ENCODE results near the gene TMEM259.

TMEM259 gene

GRCh38 chr19:1017115-1017905 is 3.6 kb downstream of the TMEM259 start:
- no peak for DNase-seq (ENCODE audit: low read depth in 2 of 2)

- no peak for DNase-seq (ENCODE audit: low read depth in 2 of 2)
Measured at GRCh38 chr19:1016647-1017114, 4.2 kb downstream of the TMEM259 start.

GRCh38 chr19:1015782-1016646 is 4.9 kb downstream of the TMEM259 start:
- DNase-seq (ENCODE audit: low read depth in 2 of 2), result no peak

GRCh38 chr19:1015061-1015781 is 5.7 kb downstream of the TMEM259 start:
- no peak for DNase-seq (ENCODE audit: low read depth in 2 of 2)

GRCh38 chr19:1014161-1015060 is 6.5 kb downstream of the TMEM259 start:
- no peak for DNase-seq (ENCODE audit: low read depth in 2 of 2)

- no peak for DNase-seq (ENCODE audit: low read depth in 2 of 2)
Measured at GRCh38 chr19:1013218-1013617, 7.7 kb downstream of the TMEM259 start.

GRCh38 chr19:1012334-1012733 is 8.6 kb downstream of the TMEM259 start:
- DNase-seq (ENCODE audit: low read depth in 2 of 2), result no peak

- DNase-seq (ENCODE audit: low read depth in 2 of 2), result no peak
Measured at GRCh38 chr19:1011831-1012333, 9.0 kb downstream of the TMEM259 start.

GRCh38 chr19:1010586-1011510 is 10.1 kb downstream of the TMEM259 start:
- DNase-seq (ENCODE audit: low read depth in 2 of 2), result no peak

- no peak for DNase-seq (ENCODE audit: low read depth in 2 of 2)
Measured at GRCh38 chr19:1009981-1010538, 10.9 kb downstream of the TMEM259 start.

- DNase-seq (ENCODE audit: low read depth in 2 of 2), result no peak
Measured at GRCh38 chr19:1009041-1009980, 11.6 kb downstream of the TMEM259 start.

- no peak for DNase-seq (ENCODE audit: low read depth in 2 of 2)
Measured at GRCh38 chr19:1008268-1009040, 12.5 kb downstream of the TMEM259 start.

GRCh38 chr19:1007399-1008251 is 13.3 kb downstream of the TMEM259 start:
- DNase-seq (ENCODE audit: low read depth in 2 of 2), result no peak

GRCh38 chr19:1006711-1007398 is 14.1 kb downstream of the TMEM259 start:
- DNase-seq (ENCODE audit: low read depth in 2 of 2), result no peak

- no peak for DNase-seq (ENCODE audit: low read depth in 2 of 2)
Measured at GRCh38 chr19:1004803-1005664, 15.9 kb downstream of the TMEM259 start.

Data from activated CD8-positive, alpha-beta memory T cell treated with anti-CD3 and anti-CD28 coated beads for 4 hours (primary cell).